Smooth muscle cell (in vitro differentiated cells): ENCODE data around the gene STYX. TPM values are rescaled to one million over a fixed set of nuclear protein-coding genes. Genes with fewer than 3 reads are reported as not detected.
A peak's percentile ranks its signal among the peaks of the same experiment; 100 is the strongest.

Experiments
- DNase-seq: peaks from one replicate; lab custom pipeline; 2025; ENCODE audit not compliant: unreplicated experiment; lab: John Stamatoyannopoulos, UW
- H2AFZ ChIP-seq: fragments of 200-600 bp; sonication (generic); 2 replicates; pipeline ENCODE4 v1.6.0; 2016; ENCODE audit warnings: antibody characterized with exemption, low read depth, mild to moderate bottlenecking
- H3F3A ChIP-seq: fragments of 200-600 bp; sonication (generic); 2 replicates; pipeline ENCODE4 v1.6.0; 2017; ENCODE audit warnings: antibody characterized with exemption, low read depth
- H3K27ac ChIP-seq: fragments of 200-600 bp; sonication (generic); 2 replicates; pipeline ENCODE4 v1.5.1; 2016; ENCODE audit warnings: low read depth, mild to moderate bottlenecking
- H3K27me3 ChIP-seq: fragments of 200-600 bp; sonication (generic); 2 replicates; pipeline ENCODE4 v1.6.1; 2016; ENCODE audit warnings: low read depth, mild to moderate bottlenecking
- H3K36me3 ChIP-seq: fragments of 200-600 bp; sonication (generic); 2 replicates; pipeline ENCODE4 v1.5.1; 2016; ENCODE audit warnings: low read depth
- H3K4me1 ChIP-seq: fragments of 200-600 bp; sonication (generic); 2 replicates; pipeline ENCODE4 v1.5.1; 2016; ENCODE audit warnings: low read depth
- H3K4me2 ChIP-seq: fragments of 200-600 bp; sonication (generic); 2 replicates; pipeline ENCODE4 v1.6.0; 2016; ENCODE audit warnings: mild to moderate bottlenecking
- H3K4me3 ChIP-seq: fragments of 200-600 bp; sonication (generic); 2 replicates; pipeline ENCODE4 v1.5.1; 2016; ENCODE audit warnings: mild to moderate bottlenecking
- H3K79me2 ChIP-seq: fragments of 200-600 bp; sonication (generic); 2 replicates; pipeline ENCODE4 v1.6.0; 2016; ENCODE audit warnings: low read depth, mild to moderate bottlenecking
- H3K9ac ChIP-seq: fragments of 200-600 bp; sonication (generic); 2 replicates; pipeline ENCODE4 v1.6.0; 2016; ENCODE audit warnings: low read depth
- H3K9me3 ChIP-seq: fragments of 200-600 bp; sonication (generic); replicated peaks from 2 replicates; pipeline ENCODE4 v1.5.1; 2016; ENCODE audit warnings: low read depth
- H4K20me1 ChIP-seq: fragments of 200-600 bp; sonication (generic); 2 replicates; pipeline ENCODE4 v1.6.0; 2016; ENCODE audit warnings: low read depth
- WGBS: methylation state at CpG from one replicate; pipeline ENCODE4 v1.1.7; 2016; ENCODE audit warnings: low lambda C conversion rate; 5-methylcytosine and 5-hydroxymethylcytosine counted together
- polyA plus RNA-seq: library from polyadenylated mRNA; unstranded; fragments of >200 nt; fragmentation: Nextera tagmentation; extraction: Ambion mirVana; gene quantifications from 2 replicates; pipeline ENCODE4 v1.2.1, GENCODE V29; 2016
- total RNA-seq: library from RNA; depleted of rRNA; stranded (reverse); fragments of >200 nt; gene quantifications from 2 replicates; pipeline ENCODE4 v1.2.3, GENCODE V29; 2014
- TF ChIP-seq, protein P1 (sequence below): fragments of 200-600 bp; sonication (generic); IDR thresholded peaks from 2 replicates; pipeline ENCODE4 v1.5.1; 2017; ENCODE audit warnings: borderline replicate concordance, mild to moderate bottlenecking, antibody characterized with exemption; ENCODE audit not compliant: insufficient read depth, poor library complexity, severe bottlenecking

Gene STYX
- total and polyA plus RNA-seq, 2 experiments from 2014 or later: 8.5 to 17.9 TPM

DNA sequence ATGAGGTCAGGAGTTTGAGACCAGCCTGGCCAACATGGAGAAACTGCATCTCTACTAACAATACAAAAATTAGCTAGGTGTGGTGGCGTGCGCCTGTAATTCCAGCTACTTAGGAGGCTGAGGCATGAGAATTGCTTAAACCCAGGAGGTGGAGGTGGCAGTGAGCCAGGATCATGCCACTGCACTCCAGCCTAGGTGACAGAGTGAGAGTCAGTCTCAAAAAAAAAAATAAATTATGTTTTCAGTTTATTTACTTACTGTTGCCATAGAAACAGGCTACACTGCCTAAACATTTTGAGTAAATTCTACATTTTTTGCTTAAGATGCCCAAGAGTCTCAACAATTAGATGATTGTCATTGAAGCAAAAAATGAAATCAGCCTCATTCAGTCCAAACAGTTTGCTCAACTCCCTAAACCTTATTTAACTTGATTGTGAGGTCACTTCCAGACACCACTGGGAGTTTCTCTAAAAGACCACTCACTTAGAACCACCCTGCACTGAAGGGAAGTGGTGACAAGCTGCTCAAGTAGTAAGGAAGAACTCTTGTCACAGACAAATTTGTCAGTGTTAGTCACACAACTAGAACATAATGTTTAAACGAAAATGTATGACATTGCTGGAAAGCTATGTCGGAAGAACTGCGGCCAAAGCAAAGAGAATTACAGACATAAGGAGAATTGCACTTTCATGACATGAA, 71.2 kb downstream of the STYX start:
- Histone ChIP-seq H2AFZ (peak overlapping the region; percentile 36), H3K36me3 (no peaks in the 10 kb centered on the region), H3K4me1 (no peaks in the 10 kb centered on the region), H3F3A (peaks cover 11% of the 10 kb centered on the region), H3K27ac (peak overlapping the region; percentile 94), H3K4me2 (peak overlapping the region; percentile 63), H3K27me3 (no peaks in the 10 kb centered on the region), H3K4me3 (no peak overlapping the region), H3K79me2 (no peaks in the 10 kb centered on the region), H3K9me3 (no peaks in the 10 kb centered on the region), H4K20me1 (no peaks in the 10 kb centered on the region), H3K9ac (peak overlapping the region; percentile 73)
- WGBS: 49% methylated on average over 5 of the region's 5 CpGs
- DNase-seq: no peak
- TF ChIP-seq, protein P1, sequence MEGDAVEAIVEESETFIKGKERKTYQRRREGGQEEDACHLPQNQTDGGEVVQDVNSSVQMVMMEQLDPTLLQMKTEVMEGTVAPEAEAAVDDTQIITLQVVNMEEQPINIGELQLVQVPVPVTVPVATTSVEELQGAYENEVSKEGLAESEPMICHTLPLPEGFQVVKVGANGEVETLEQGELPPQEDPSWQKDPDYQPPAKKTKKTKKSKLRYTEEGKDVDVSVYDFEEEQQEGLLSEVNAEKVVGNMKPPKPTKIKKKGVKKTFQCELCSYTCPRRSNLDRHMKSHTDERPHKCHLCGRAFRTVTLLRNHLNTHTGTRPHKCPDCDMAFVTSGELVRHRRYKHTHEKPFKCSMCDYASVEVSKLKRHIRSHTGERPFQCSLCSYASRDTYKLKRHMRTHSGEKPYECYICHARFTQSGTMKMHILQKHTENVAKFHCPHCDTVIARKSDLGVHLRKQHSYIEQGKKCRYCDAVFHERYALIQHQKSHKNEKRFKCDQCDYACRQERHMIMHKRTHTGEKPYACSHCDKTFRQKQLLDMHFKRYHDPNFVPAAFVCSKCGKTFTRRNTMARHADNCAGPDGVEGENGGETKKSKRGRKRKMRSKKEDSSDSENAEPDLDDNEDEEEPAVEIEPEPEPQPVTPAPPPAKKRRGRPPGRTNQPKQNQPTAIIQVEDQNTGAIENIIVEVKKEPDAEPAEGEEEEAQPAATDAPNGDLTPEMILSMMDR: no peak

DNA sequence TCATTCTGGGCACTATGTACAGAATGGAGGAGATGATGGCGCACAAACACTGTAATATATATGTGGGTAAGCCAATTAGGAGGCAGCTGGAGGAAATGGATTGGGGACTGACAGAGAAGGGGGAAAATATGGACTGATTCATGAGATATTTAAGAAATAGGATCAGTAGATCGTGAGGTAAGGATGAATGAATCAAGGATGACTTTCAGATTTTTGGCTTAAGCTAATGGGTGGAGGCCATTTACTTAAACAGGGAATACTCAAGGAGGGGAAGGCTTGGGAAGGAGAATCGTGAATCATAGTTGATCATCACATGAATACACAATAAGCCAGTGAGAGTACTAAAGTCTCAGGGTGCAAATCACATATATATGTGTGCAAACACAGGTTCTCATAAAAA, 72.6 kb downstream of the STYX start:
- Histone ChIP-seq H3K27me3 (no peaks in the 10 kb centered on the region), H3K79me2 (no peaks in the 10 kb centered on the region), H2AFZ (peak overlapping the region; percentile 36), H3F3A (peaks cover 11% of the 10 kb centered on the region), H3K9me3 (no peaks in the 10 kb centered on the region), H3K4me2 (no peak overlapping the region), H3K36me3 (no peaks in the 10 kb centered on the region), H4K20me1 (no peaks in the 10 kb centered on the region), H3K4me1 (no peaks in the 10 kb centered on the region), H3K4me3 (no peak overlapping the region), H3K27ac (peak overlapping the region; percentile 94), H3K9ac (peak overlapping the region; percentile 73)
- 89% methylated on average over 3 of the region's 3 CpGs for WGBS
- TF ChIP-seq, protein P1: no peak
- DNase-seq: no peak

DNA sequence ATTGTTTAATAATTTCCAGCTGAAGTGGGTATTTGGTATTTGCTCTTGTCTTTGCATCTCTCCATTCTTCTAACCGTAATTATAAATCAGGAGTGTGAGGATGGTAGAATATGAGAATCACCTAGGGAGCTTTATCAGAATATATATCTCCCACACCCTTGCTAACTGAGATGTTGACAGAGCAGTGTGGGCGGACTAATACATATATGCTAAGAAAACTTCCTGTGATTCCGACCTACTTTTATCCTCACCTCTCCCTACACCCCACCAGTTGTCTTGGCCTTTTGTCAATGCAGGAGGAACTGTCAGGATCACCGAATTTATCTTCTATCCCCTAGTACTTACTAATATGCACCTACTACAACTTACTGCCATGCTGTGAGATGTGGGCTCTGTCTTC, 76.1 kb downstream of the STYX start:
- Histone ChIP-seq H3K4me1 (no peaks in the 10 kb centered on the region), H3K4me2 (no peak overlapping the region), H3K36me3 (no peaks in the 10 kb centered on the region), H3K27me3 (no peaks in the 10 kb centered on the region), H3K9ac (no peak overlapping the region), H3K4me3 (no peak overlapping the region), H2AFZ (no peak overlapping the region), H3F3A (peaks cover 11% of the 10 kb centered on the region), H3K79me2 (no peaks in the 10 kb centered on the region), H4K20me1 (no peaks in the 10 kb centered on the region), H3K27ac (no peak overlapping the region), H3K9me3 (no peaks in the 10 kb centered on the region)
- 94% methylated on average over 4 of the region's 4 CpGs for WGBS
- TF ChIP-seq, protein P1: no peak
- DNase-seq: no peak

DNA sequence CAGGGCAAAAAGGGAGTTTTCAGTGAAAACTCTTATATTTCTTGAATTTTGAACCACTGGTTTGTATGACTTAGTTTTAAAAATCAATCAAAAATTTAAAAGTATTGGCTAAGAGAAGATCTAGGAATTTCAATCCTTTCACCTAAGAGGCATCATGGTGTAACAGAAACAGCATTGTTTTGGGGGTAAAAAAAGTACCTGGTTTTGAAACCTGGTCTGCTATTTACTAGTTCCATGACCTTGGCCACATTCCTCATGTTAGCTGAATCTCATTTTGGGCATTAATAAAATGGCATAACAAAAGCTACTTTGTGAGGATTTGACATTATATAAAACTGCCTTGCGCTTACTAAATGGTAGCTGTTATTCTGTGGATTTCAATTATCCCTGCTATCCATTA, 78.1 kb downstream of the STYX start:
- WGBS: 95% methylated on average over 1 of the region's 1 CpG
- TF ChIP-seq, protein P1: no peak
- no peak overlapping the region for H3K4me3 ChIP-seq
- no peaks in the 10 kb centered on the region for H3K4me1 ChIP-seq
- no peak for DNase-seq
- H2AFZ ChIP-seq: no peak overlapping the region
- H3K9me3 ChIP-seq: no peaks in the 10 kb centered on the region
- H4K20me1 ChIP-seq: no peaks in the 10 kb centered on the region
- H3K27me3 ChIP-seq: no peaks in the 10 kb centered on the region
- H3K79me2 ChIP-seq: no peaks in the 10 kb centered on the region
- H3K9ac ChIP-seq: no peak overlapping the region
- H3F3A ChIP-seq: no peaks in the 10 kb centered on the region
- no peak overlapping the region for H3K27ac ChIP-seq
- H3K36me3 ChIP-seq: no peaks in the 10 kb centered on the region
- H3K4me2 ChIP-seq: no peak overlapping the region
